OCI-LY7 (cell line): ENCODE results near the gene GHRHR. TPM values are rescaled to one million over a fixed set of nuclear protein-coding genes. Genes with fewer than 3 reads are reported as not detected.

Experiments used
- BruUV-seq: library from RNA; stranded (reverse); fragments of 400-500 nt; replicated peaks from 2 replicates; lab custom pipeline; 2021; lab: Mats Ljungman, UMichigan
- CTCF ChIA-PET: fragments of 300-600 bp; sonication (Branson Sonifier 250); formaldehyde crosslinking; loops from one replicate; lab custom pipeline; 2022; ENCODE audit warnings: antibody characterized with exemption; ENCODE audit not compliant: unreplicated experiment; lab: Charles Lee
- POLR2A ChIA-PET: fragments of 300-600 bp; sonication (Branson Sonifier 250); formaldehyde crosslinking; loops from one replicate; lab custom pipeline; 2022; ENCODE audit warnings: antibody characterized with exemption; lab: Charles Lee
- DNase-seq: peaks from one replicate; pipeline ENCODE4 v3.0.0-alpha.2; 2015; ENCODE audit warnings: low spot score
- H2AFZ ChIP-seq: fragments of 200-600 bp; sonication (generic), shearing (Covaris generic); 2 replicates; pipeline ENCODE4 v1.6.1; 2014; ENCODE audit warnings: mild to moderate bottlenecking, antibody characterized with exemption, low read length, moderate library complexity
- H3K27ac ChIP-seq: fragments of 200-600 bp; sonication (generic); 2 replicates; pipeline ENCODE4 v1.5.1; 2014; ENCODE audit warnings: mixed run types, low read depth, mild to moderate bottlenecking, moderate library complexity, low read length, inconsistent platforms; ENCODE audit not compliant: poor library complexity, severe bottlenecking
- H3K36me3 ChIP-seq: fragments of 200-600 bp; sonication (generic); 2 replicates; pipeline ENCODE4 v1.6.1; 2014; ENCODE audit warnings: mild to moderate bottlenecking, antibody characterized with exemption, low read length, moderate library complexity, mixed read lengths; ENCODE audit not compliant: insufficient read depth
- H3K4me1 ChIP-seq: fragments of 200-600 bp; sonication (generic); 2 replicates; pipeline ENCODE4 v1.5.1; 2014; ENCODE audit warnings: mild to moderate bottlenecking, low read length; ENCODE audit not compliant: insufficient read depth, poor library complexity, severe bottlenecking
- H3K4me2 ChIP-seq: fragments of 200-600 bp; sonication (generic); 2 replicates; pipeline ENCODE4 v1.6.1; 2014; ENCODE audit warnings: mild to moderate bottlenecking, low read length
- H3K4me3 ChIP-seq: fragments of 200-600 bp; sonication (generic); 2 replicates; pipeline ENCODE4 v1.5.1; 2014; ENCODE audit warnings: mild to moderate bottlenecking, low read depth, low read length; ENCODE audit not compliant: poor library complexity, severe bottlenecking
- H3K79me2 ChIP-seq: fragments of 200-600 bp; sonication (generic); 2 replicates; pipeline ENCODE4 v1.6.1; 2016; ENCODE audit warnings: low read depth, mild to moderate bottlenecking, low read length, moderate library complexity, mixed read lengths; ENCODE audit not compliant: insufficient read depth
- H3K9me2 ChIP-seq: fragments of 200-600 bp; sonication (generic); 2 replicates; pipeline ENCODE4 v1.6.1; 2016; ENCODE audit warnings: mild to moderate bottlenecking, low read length, mixed read lengths; ENCODE audit not compliant: insufficient read depth
- H3K9me3 ChIP-seq: fragments of 200-600 bp; sonication (generic); 2 replicates; pipeline ENCODE4 v1.6.1; 2014; ENCODE audit warnings: mild to moderate bottlenecking, mixed run types, low read length, mixed read lengths
- H4K20me1 ChIP-seq: fragments of 200-600 bp; sonication (generic); 2 replicates; pipeline ENCODE4 v1.6.1; 2014; ENCODE audit warnings: mild to moderate bottlenecking, antibody characterized with exemption, low read length, moderate library complexity, mixed read lengths; ENCODE audit not compliant: insufficient read depth
- CTCF ChIP-seq: fragments of 200-600 bp; sonication (generic); conservative IDR thresholded peaks from 2 replicates; pipeline ENCODE4 v1.5.1; 2014; ENCODE audit warnings: mild to moderate bottlenecking, antibody characterized with exemption, low read length, moderate library complexity, mixed read lengths
- EZH2phosphoT487 ChIP-seq: fragments of 200-600 bp; sonication (generic); IDR thresholded peaks from 2 replicates; pipeline ENCODE4 v1.6.1; 2018; ENCODE audit warnings: low read depth, borderline replicate concordance, mild to moderate bottlenecking, mixed run types, antibody characterized with exemption, low read length, moderate library complexity, mixed read lengths
- intact Hi-C: fragments of 100-400 bp; cut with micrococcal nuclease; formaldehyde crosslinking; loops from one replicate; pipeline ENCODE4 v1.10.0; 2022; ENCODE audit not compliant: unreplicated experiment
- total RNA-seq, 2 experiments: library from RNA; depleted of rRNA in 1 of 2; stranded (reverse); fragments of >200 nt in 1 of 2; shearing (Covaris generic) in 1 of 2; gene quantifications; 2 replicates each; pipeline ENCODE4 v1.2.3, GENCODE V29; 2014 to 2022

GHRHR gene
- total RNA-seq, 2 experiments from 2014 or later = not detected

- no peaks in the 10 kb centered on the region for H3K4me1 ChIP-seq
- TF ChIP-seq CTCF (no peak), EZH2phosphoT487 (no peak)
- intact Hi-C loops = no loop called here
- no peaks in the 10 kb centered on the region for H3K36me3 ChIP-seq
- H4K20me1 ChIP-seq = no peaks in the 10 kb centered on the region
- no peak overlapping the region for H3K4me2 ChIP-seq
- CTCF ChIA-PET = no interaction called here
- H3K9me2 ChIP-seq = no peaks in the 10 kb centered on the region
- no peaks in the 10 kb centered on the region for H3K9me3 ChIP-seq
- no peak for DNase-seq
- H2AFZ ChIP-seq = no peak overlapping the region
- POLR2A ChIA-PET = no interaction called here
- no peak overlapping the region for H3K4me3 ChIP-seq
- no peaks in the 10 kb centered on the region for H3K79me2 ChIP-seq
- BruUV-seq = no TSS peak
- no peak overlapping the region for H3K27ac ChIP-seq
Observed at GRCh38 chr7:31017721-31018120, 54.0 kb downstream of the GHRHR start.

- Histone ChIP-seq H3K4me1 (no peaks in the 10 kb centered on the region), H3K9me2 (no peaks in the 10 kb centered on the region), H3K4me2 (no peak overlapping the region), H3K36me3 (no peaks in the 10 kb centered on the region), H4K20me1 (no peaks in the 10 kb centered on the region), H2AFZ (no peak overlapping the region), H3K79me2 (no peaks in the 10 kb centered on the region), H3K9me3 (no peaks in the 10 kb centered on the region), H3K4me3 (no peak overlapping the region), H3K27ac (no peak overlapping the region)
- TF ChIP-seq CTCF = no peak
- no peak for TF ChIP-seq EZH2phosphoT487
- no peak for DNase-seq
- POLR2A ChIA-PET = interaction anchor here (0.5 kb wide), 1 partner anchor 17 kb away, joined by 4 read pairs; no protein-coding TSS in a partner anchor
- no TSS peak for BruUV-seq
- CTCF ChIA-PET = interaction anchor here (0.6 kb wide), 1 partner anchor 92 kb away, joined by 14 read pairs; no protein-coding TSS in a partner anchor
- intact Hi-C loops = no loop called here
Observed at GRCh38 chr7:31019509-31019908, 55.8 kb downstream of the GHRHR start.

GRCh38 chr7:31020161-31020560 is 56.4 kb downstream of the GHRHR start:
- H2AFZ ChIP-seq = no peak overlapping the region
- no peak overlapping the region for H3K27ac ChIP-seq
- DNase-seq = no peak
- H3K4me2 ChIP-seq = no peak overlapping the region
- H3K9me2 ChIP-seq = no peaks in the 10 kb centered on the region
- no peak overlapping the region for H3K4me3 ChIP-seq
- no peaks in the 10 kb centered on the region for H3K9me3 ChIP-seq
- CTCF ChIA-PET = no interaction called here
- no peaks in the 10 kb centered on the region for H3K4me1 ChIP-seq
- H4K20me1 ChIP-seq = no peaks in the 10 kb centered on the region
- POLR2A ChIA-PET = interaction anchor here (0.5 kb wide), 1 partner anchor 73 kb away, joined by 4 read pairs; no protein-coding TSS in a partner anchor
- H3K36me3 ChIP-seq = no peaks in the 10 kb centered on the region
- TF ChIP-seq EZH2phosphoT487 (no peak), CTCF (no peak)
- intact Hi-C loops = no loop called here
- no peaks in the 10 kb centered on the region for H3K79me2 ChIP-seq
- no TSS peak for BruUV-seq
